ENCODE data around the gene PDZD8. TPM values are rescaled to one million over a fixed set of nuclear protein-coding genes. Genes with fewer than 3 reads are reported as not detected.

The PDZD8 gene
- total and polyA plus RNA-seq, 8 donors, result 3.5 to 60.5 (median 15.4) TPM

- Histone ChIP-seq H3K36me3 (no peaks in the 10 kb centered on the region), H3K4me1 (peaks cover 19 to 53% (median 42%) of the 10 kb centered on the region in 4 donors)
- peak; percentile 62 to 79 for DNase-seq
Observed at GRCh38 chr10:117373823-117374505, 1.3 kb downstream of the PDZD8 start.

GRCh38 chr10:117370205-117370604 is 5.0 kb downstream of the PDZD8 start:
- peak overlapping the region in 1 of 4 donors; percentile 95 for H3K4me3 ChIP-seq
- intact Hi-C loops (cut with DNase I; ENCODE audit: low total_unique reads), result no loop called here
- WGBS, 5 donors, result 22 to 38% (median 30%) methylated on average over 5 of the region's 5 CpGs
- no peaks in the 10 kb centered on the region for H3K9me3 ChIP-seq
- TF ChIP-seq CTCF (IDR thresholded peaks at IDR 0.05) (no peak), EP300 (IDR thresholded peaks at IDR 0.05) (no peak), POLR2AphosphoS5 (IDR thresholded peaks at IDR 0.05) (no peak), POLR2A (IDR thresholded peaks at IDR 0.05) (no peak)
- peaks cover 37 to 82% (median 57%) of the 10 kb centered on the region in 4 donors for H3K4me1 ChIP-seq
- no peaks in the 10 kb centered on the region for H3K27me3 ChIP-seq
- no peaks in the 10 kb centered on the region for H3K36me3 ChIP-seq
- peak overlapping the region; percentile 25 to 99 (median 80) for H3K27ac ChIP-seq
- DNase-seq, result no peak

More at GRCh38 chr10:117373823-117374505, 1.3 kb downstream of the PDZD8 start:
- H3K9me3 ChIP-seq, result no peaks in the 10 kb centered on the region
- peaks cover 0 to 4% (median 0%) of the 10 kb centered on the region in 3 donors for H3K27me3 ChIP-seq
- intact Hi-C loops (cut with DNase I; ENCODE audit: low total_unique reads), result no loop called here
- no peak for TF ChIP-seq EP300 (IDR thresholded peaks at IDR 0.05)
- TF ChIP-seq POLR2AphosphoS5 (IDR thresholded peaks at IDR 0.05), result peak; percentile 15 to 35 (median 30)
- H3K27ac ChIP-seq, result peak overlapping the region; percentile 98 to 100 (median 99)
- peak overlapping the region; percentile 91 to 97 (median 96) for H3K4me3 ChIP-seq
- WGBS, 5 donors, result 0 to 2% (median 1%) methylated on average over 21 to 31 of the region's 31 CpGs

GRCh38 chr10:117367718-117368117 is 7.5 kb downstream of the PDZD8 start:
- DNase-seq, result no peak
- no peak for TF ChIP-seq POLR2A (IDR thresholded peaks at IDR 0.05)
- TF ChIP-seq POLR2AphosphoS5 (IDR thresholded peaks at IDR 0.05), result no peak

GRCh38 chr10:117366741-117367140 is 8.5 kb downstream of the PDZD8 start:
- TF ChIP-seq POLR2AphosphoS5 (IDR thresholded peaks at IDR 0.05) (peak in 2 of 3 donors; percentile 43 to 48), CTCF (IDR thresholded peaks at IDR 0.05) (no peak)
- Histone ChIP-seq H3K27ac (peak overlapping the region; percentile 78 to 92 (median 82)), H3K4me1 (peaks cover 59 to 99% (median 76%) of the 10 kb centered on the region in 4 donors), H3K36me3 (no peaks in the 10 kb centered on the region), H3K9me3 (no peaks in the 10 kb centered on the region), H3K4me3 (peak overlapping the region in 1 of 4 donors; percentile 2), H3K27me3 (no peaks in the 10 kb centered on the region)
- intact Hi-C loops (cut with DNase I; ENCODE audit: low total_unique reads), result no loop called here
- WGBS, 5 donors, result 28 to 42% (median 36%) methylated on average over 4 of the region's 4 CpGs
- DNase-seq, result peak in 1 of 2 donors; percentile 63

More at GRCh38 chr10:117367718-117368117, 7.5 kb downstream of the PDZD8 start:
- intact Hi-C loops (cut with DNase I; ENCODE audit: low total_unique reads), result no loop called here
- Histone ChIP-seq H3K27ac (peak overlapping the region; percentile 78 to 90 (median 80)), H3K4me3 (no peak overlapping the region), H3K36me3 (no peaks in the 10 kb centered on the region), H3K9me3 (no peaks in the 10 kb centered on the region), H3K27me3 (no peaks in the 10 kb centered on the region), H3K4me1 (peaks cover 51 to 99% (median 72%) of the 10 kb centered on the region in 4 donors)
- WGBS, 5 donors, result 25 to 58% (median 45%) methylated on average over 5 of the region's 5 CpGs

- Histone ChIP-seq H3K4me1 (peaks cover 57 to 99% (median 80%) of the 10 kb centered on the region in 4 donors), H3K9me3 (no peaks in the 10 kb centered on the region), H3K27me3 (no peaks in the 10 kb centered on the region), H3K27ac (peak overlapping the region in 4 of 5 donors; percentile 78 to 90 (median 81)), H3K36me3 (no peaks in the 10 kb centered on the region), H3K4me3 (no peak overlapping the region)
- 13 to 34% (median 25%) methylated on average over 2 of the region's 2 CpGs for WGBS, 5 donors
- TF ChIP-seq POLR2AphosphoS5 (IDR thresholded peaks at IDR 0.05) (peak in 2 of 3 donors; percentile 63 to 65), POLR2A (IDR thresholded peaks at IDR 0.05) (no peak), CTCF (IDR thresholded peaks at IDR 0.05) (no peak), EP300 (IDR thresholded peaks at IDR 0.05) (no peak)
- peak; percentile 71 to 84 for DNase-seq
- intact Hi-C loops (cut with DNase I; ENCODE audit: low total_unique reads), result no loop called here
Observed at GRCh38 chr10:117365612-117366011, 9.6 kb downstream of the PDZD8 start.
